Transverse colon (tissue), 4 donors: Measurements from ENCODE around the gene MRPL42. TPM values are rescaled to one million over a fixed set of nuclear protein-coding genes. Genes with fewer than 3 reads are reported as not detected.
A peak's percentile ranks its signal among the peaks of the same experiment; 100 is the strongest.

Experiments used
- DNase-seq: peaks from one replicate; pipeline ENCODE4 v3.0.0-alpha.2; 2019
- H3K27ac ChIP-seq, 4 donors: fragments of 200-600 bp; sonication (generic); 2 replicates each; pipeline ENCODE4 v1.5.1; 2016 to 2018; ENCODE audit warnings: inconsistent platforms in 4 of 4
- H3K27me3 ChIP-seq: fragments of 200-600 bp; sonication (generic); 2 replicates; pipeline ENCODE4 v1.5.1; 2017; ENCODE audit warnings: inconsistent platforms
- H3K36me3 ChIP-seq, 4 donors: fragments of 200-600 bp; sonication (generic); 2 replicates each; pipeline ENCODE4 v1.5.1; 2017 to 2019; ENCODE audit warnings: inconsistent platforms in 4 of 4
- H3K4me1 ChIP-seq, 4 donors: fragments of 200-600 bp; sonication (generic); 2 replicates each; pipeline ENCODE4 v1.5.1; 2017 to 2020; ENCODE audit warnings: inconsistent platforms in 4 of 4
- H3K4me3 ChIP-seq, 4 donors: fragments of 200-600 bp; sonication (generic); 1 replicate in 1 of 4; 2 replicates in 3 of 4; pipeline versions ENCODE4 v1.5.1 to v1.6.1; 2017 to 2019; ENCODE audit warnings: inconsistent platforms in 4 of 4
- H3K9me3 ChIP-seq, 2 donors: fragments of 200-600 bp; sonication (generic); 2 replicates each; pipeline ENCODE4 v1.5.1; 2017 to 2019; ENCODE audit warnings: inconsistent platforms in 2 of 2
- EP300 ChIP-seq: sonication (generic); formaldehyde crosslinking; IDR thresholded peaks from one replicate; pipeline ENCODE4 v1.6.1; 2017; ENCODE audit warnings: antibody characterized with exemption, low read depth
- POLR2A ChIP-seq: fragments of 450-650 bp; IDR thresholded peaks from one replicate; pipeline ENCODE4 v1.6.1; 2016; ENCODE audit warnings: antibody characterized with exemption, mild to moderate bottlenecking, moderate library complexity
- POLR2AphosphoS5 ChIP-seq, 3 donors: sonication (generic); formaldehyde crosslinking; IDR thresholded peaks; one replicate each; pipeline ENCODE4 v1.6.1; 2016; ENCODE audit warnings: antibody characterized with exemption in 3 of 3
- WGBS, 2 donors: methylation state at CpG; one replicate each; pipeline ENCODE4 v1.1.5; 2018; ENCODE audit warnings: low coverage in 1 of 2; 5-methylcytosine and 5-hydroxymethylcytosine counted together
- in situ Hi-C, 4 donors: fragments of 200-750 bp; cut with MboI; loops; one replicate each; pipeline versions ENCODE4 v1.15.0 to v1.15.1; 2017; ENCODE audit warnings: low sequenced_read_pairs in 3 of 4, low pct_ligation_motif_present in 1 of 4, low pct_unique_long_range_greater_than_20kb in 1 of 4
- intact Hi-C: fragments of 100-400 bp; cut with DNase I; formaldehyde crosslinking; loops from one replicate; pipeline ENCODE4 v1.15.1; 2023; ENCODE audit warnings: low total_unique reads
- total RNA-seq, 4 donors: library from RNA; depleted of rRNA; stranded (reverse); fragments of >200 nt; gene quantifications; one replicate each; pipeline ENCODE4 v1.1.0, GENCODE V29; 2016
- TF ChIP-seq, protein P1 (sequence below), 5 experiments: fragments of 200-600 bp in 3 of 5; fragments of 450-650 bp in 2 of 5; sonication (generic) in 3 of 5; IDR thresholded peaks; 1 replicate in 2 of 5; 2 replicates in 3 of 5; pipeline ENCODE4 v1.5.1; 2016 to 2017; ENCODE audit warnings: antibody characterized with exemption in 5 of 5, inconsistent platforms in 3 of 5, mild to moderate bottlenecking in 2 of 5, moderate library complexity in 1 of 5

MRPL42 gene
- total RNA-seq = 10 to 100 TPM; 10.5 to 45.1 (median 27.2) TPM

DNA sequence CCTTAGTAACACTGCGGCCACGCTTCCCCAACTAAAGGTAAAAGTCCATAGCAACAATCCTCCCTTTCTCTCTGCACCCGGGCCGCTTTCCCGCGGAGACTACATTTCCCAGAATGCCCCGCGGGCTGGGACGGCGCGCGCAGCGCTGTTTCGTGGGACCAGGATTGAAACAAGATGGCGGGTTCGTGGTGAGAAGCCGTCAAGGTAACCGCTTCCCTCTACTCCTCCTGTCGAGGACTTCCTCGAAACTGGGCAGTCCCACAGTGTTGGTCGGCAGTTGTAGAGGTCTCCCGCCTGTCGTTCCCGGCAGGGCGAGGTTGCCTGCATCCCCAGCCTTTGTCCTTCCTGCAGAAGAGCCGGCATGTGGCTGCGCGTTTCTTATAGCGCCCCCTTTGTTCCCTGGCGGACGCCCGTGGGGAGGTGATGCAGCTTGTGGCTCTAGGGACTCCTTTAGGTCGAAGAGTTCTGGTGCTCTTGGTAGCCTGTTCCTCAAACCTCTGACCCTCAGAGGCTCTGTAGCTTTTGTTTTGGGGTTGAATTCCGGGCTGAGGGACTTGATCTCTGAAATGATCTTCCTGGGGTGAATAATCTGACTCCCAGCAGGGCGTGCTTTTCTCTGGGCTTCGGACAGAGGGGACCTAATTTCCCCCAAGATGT lies at the start of gene MRPL42:
MRPL42 (plus strand) TSS at position 164 of the 657 bp plus-strand sequence. CDS start 1,772 bp downstream, outside the sequence.
- no peaks in the 10 kb centered on the region for H3K9me3 ChIP-seq
- WGBS, 2 donors = 0% methylated on average over 6 to 31 of the region's 36 CpGs
- peak within 1 kb of the TSS; percentile 34 to 86 (median 76) for H3K4me3 ChIP-seq
- TF ChIP-seq, protein P1, sequence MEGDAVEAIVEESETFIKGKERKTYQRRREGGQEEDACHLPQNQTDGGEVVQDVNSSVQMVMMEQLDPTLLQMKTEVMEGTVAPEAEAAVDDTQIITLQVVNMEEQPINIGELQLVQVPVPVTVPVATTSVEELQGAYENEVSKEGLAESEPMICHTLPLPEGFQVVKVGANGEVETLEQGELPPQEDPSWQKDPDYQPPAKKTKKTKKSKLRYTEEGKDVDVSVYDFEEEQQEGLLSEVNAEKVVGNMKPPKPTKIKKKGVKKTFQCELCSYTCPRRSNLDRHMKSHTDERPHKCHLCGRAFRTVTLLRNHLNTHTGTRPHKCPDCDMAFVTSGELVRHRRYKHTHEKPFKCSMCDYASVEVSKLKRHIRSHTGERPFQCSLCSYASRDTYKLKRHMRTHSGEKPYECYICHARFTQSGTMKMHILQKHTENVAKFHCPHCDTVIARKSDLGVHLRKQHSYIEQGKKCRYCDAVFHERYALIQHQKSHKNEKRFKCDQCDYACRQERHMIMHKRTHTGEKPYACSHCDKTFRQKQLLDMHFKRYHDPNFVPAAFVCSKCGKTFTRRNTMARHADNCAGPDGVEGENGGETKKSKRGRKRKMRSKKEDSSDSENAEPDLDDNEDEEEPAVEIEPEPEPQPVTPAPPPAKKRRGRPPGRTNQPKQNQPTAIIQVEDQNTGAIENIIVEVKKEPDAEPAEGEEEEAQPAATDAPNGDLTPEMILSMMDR (IDR thresholded peaks at IDR 0.05) = peak; percentile 67 to 88 (median 70)
- TF ChIP-seq EP300 (no peak), POLR2A (peak; percentile 70), POLR2AphosphoS5 (IDR thresholded peaks at IDR 0.05) (peak; percentile 31 to 88 (median 77))
- H3K27ac ChIP-seq = peak within 1 kb of the TSS; percentile 88 to 97 (median 94)
- intact Hi-C loops = no loop called here
- in situ Hi-C loops = no loop called here
- H3K36me3 ChIP-seq = peaks cover 0 to 8% (median 3%) of the 10 kb centered on the region in 4 donors
- peaks cover 13 to 27% (median 22%) of the 10 kb centered on the region in 4 donors for H3K4me1 ChIP-seq
- peak; percentile 94 for DNase-seq
- no peaks in the 10 kb centered on the region for H3K27me3 ChIP-seq

DNA sequence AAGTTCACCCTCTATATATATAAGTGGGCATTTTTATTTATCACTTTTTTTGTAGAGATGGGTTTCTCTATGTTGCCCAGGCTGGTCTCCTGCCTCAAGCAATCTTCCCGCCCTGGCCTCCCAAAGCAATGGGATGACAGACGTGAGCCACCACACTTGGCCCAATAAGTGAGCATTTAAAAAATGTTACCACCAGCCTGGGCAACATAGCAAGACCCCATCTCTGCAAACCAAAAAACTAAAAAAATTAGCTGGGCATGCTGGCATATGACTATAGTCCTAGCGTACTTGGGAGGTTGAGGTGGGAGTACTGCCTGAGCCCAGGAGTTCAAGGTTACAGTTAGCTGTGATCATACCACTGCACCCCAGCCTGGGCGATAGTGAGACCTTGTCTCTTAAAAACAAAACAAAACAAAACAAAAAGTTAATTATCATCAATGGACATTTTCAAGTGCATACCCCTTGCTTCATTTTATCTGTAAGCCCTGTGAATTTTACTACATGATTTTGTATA lies 49.3 kb upstream of the MRPL42 start:
- 94 to 97% methylated on average over 3 to 4 of the region's 4 CpGs for WGBS, 2 donors
- intact Hi-C loops = loop anchor here (5.0 kb wide), 1 partner anchor 431 kb away; no protein-coding TSS in a partner anchor
- H3K27ac ChIP-seq = no peak overlapping the region
- TF ChIP-seq EP300 = no peak
- TF ChIP-seq, protein P1 (IDR thresholded peaks at IDR 0.05) = no peak
- TF ChIP-seq POLR2A = no peak
- no peak for TF ChIP-seq POLR2AphosphoS5 (IDR thresholded peaks at IDR 0.05)
- in situ Hi-C loops = loop anchor here in 3 of 4 donors (10.0 to 25.0 kb wide), 4 partner anchors 431 to 631 kb away; no protein-coding TSS in a partner anchor
- H3K9me3 ChIP-seq = no peaks in the 10 kb centered on the region
- no peak for DNase-seq
- peaks cover 3 to 53% (median 13%) of the 10 kb centered on the region in 4 donors for H3K4me1 ChIP-seq
- H3K27me3 ChIP-seq = no peaks in the 10 kb centered on the region
- H3K4me3 ChIP-seq = no peak overlapping the region
- H3K36me3 ChIP-seq = no peaks in the 10 kb centered on the region

DNA sequence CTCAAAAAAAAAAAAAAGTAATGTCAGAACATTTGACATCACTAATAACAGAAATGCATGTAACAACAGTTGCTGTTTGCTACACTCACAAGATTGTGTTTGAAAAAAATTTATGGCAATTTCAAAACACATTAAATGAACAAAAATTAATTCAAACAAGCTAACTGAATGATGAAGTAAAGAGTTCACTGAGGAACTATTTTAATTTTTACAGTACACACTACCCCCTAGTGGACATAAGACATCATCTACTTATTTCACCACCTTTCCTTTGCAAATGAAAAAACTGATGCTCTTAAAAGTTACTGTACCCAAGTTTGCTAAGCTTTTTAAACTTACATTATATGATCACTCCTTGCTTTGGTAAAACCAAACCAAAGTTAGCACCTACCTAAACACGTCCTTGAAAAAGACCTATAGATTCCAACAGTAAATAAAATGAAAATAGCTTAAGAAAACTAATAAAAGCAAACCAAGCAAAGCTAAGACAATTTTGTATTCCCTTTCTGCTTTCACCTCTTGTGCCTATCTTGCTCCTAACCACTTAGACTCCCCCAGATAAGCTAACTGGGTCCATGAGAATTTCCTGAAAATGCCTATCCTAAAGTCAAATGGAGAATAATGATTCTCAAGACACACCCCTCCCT lies 47.8 kb upstream of the MRPL42 start:
- Histone ChIP-seq H3K27ac (no peak overlapping the region), H3K36me3 (no peaks in the 10 kb centered on the region), H3K4me1 (peaks cover 8 to 60% (median 12%) of the 10 kb centered on the region in 4 donors), H3K4me3 (no peak overlapping the region), H3K9me3 (no peaks in the 10 kb centered on the region), H3K27me3 (no peaks in the 10 kb centered on the region)
- no peak for DNase-seq
- intact Hi-C loops = loop anchor here (5.0 kb wide), 1 partner anchor 432 kb away; no protein-coding TSS in a partner anchor
- 14 to 40% methylated on average over 1 of the region's 1 CpG for WGBS, 2 donors
- in situ Hi-C loops = loop anchor here in 3 of 4 donors (10.0 to 25.0 kb wide), 4 partner anchors 432 to 632 kb away; no protein-coding TSS in a partner anchor
- TF ChIP-seq POLR2AphosphoS5 (IDR thresholded peaks at IDR 0.05) = no peak
- TF ChIP-seq, protein P1 (IDR thresholded peaks at IDR 0.05) = peak; percentile 59 to 83 (median 74)

DNA sequence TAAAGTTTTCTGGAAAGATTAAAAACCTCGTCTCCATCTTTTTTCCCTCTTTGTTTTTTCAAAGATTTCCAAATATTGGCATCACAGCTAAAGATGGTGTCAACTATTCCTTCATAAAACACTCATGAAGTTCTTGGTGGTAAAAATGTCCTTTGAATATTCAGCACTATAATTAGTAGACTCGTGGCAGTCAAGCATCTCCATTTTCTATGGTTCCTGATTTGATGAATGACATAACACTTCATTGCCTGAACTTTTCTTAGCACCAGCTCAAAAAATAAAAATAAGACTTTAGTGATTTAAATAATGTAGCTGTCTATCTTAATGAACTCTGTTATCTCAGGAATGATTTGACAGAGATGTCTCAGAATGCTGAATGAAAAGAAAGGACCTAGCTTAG lies 45.3 kb upstream of the MRPL42 start:
- H3K36me3 ChIP-seq = no peaks in the 10 kb centered on the region
- peaks cover 20 to 58% (median 28%) of the 10 kb centered on the region in 4 donors for H3K4me1 ChIP-seq
- DNase-seq = no peak
- intact Hi-C loops (no loop called here), in situ Hi-C loops (loop anchor here in 3 of 4 donors (25.0 kb wide), 3 partner anchors 435 to 635 kb away; no protein-coding TSS in a partner anchor)
- no peaks in the 10 kb centered on the region for H3K27me3 ChIP-seq
- no peak overlapping the region for H3K4me3 ChIP-seq
- 62 to 71% methylated on average over 2 of the region's 2 CpGs for WGBS, 2 donors
- TF ChIP-seq POLR2AphosphoS5 (IDR thresholded peaks at IDR 0.05) (no peak), POLR2A (no peak), EP300 (no peak)
- TF ChIP-seq, protein P1 (IDR thresholded peaks at IDR 0.05) = no peak
- H3K27ac ChIP-seq = no peak overlapping the region
- H3K9me3 ChIP-seq = no peaks in the 10 kb centered on the region
